ENCODE data around the gene RTN4R.

- TF ChIP-seq CTCF (IDR thresholded peaks at IDR 0.05; ENCODE audit: borderline replicate concordance, extremely low read depth, low read length, poor library complexity, severe bottlenecking) (no peak), EZH2 (IDR thresholded peaks at IDR 0.05; ENCODE audit: borderline replicate concordance, low read depth, low read length, severe bottlenecking) (no peak)
Observed at GRCh38 chr22:20260071-20260765, 7.9 kb downstream of the RTN4R start.

Data from DND-41 (cell line).